Adrenal gland (tissue), 12 donors: ENCODE measurements around the gene GLIS1. TPM values are rescaled to one million over a fixed set of nuclear protein-coding genes. Genes with fewer than 3 reads are reported as not detected.

Experiments used
- DNase-seq, 7 donors: peaks; one replicate each; pipeline ENCODE4 v3.0.0-alpha.2; 2019 to 2020
- H3K27ac ChIP-seq, 5 donors: fragments of 200-600 bp; sonication (generic) in 4 of 5; 1 replicate in 3 of 5; 2 replicates in 2 of 5; pipeline versions ENCODE4 v1.5.1 to v1.8.0; 2016 to 2020; ENCODE audit warnings: mild to moderate bottlenecking in 1 of 5
- H3K27me3 ChIP-seq: fragments of 200-600 bp; 2 replicates; pipeline ENCODE4 v1.8.0; 2021
- H3K36me3 ChIP-seq, 2 donors: fragments of 200-600 bp; replicated peaks in 1 of 2; 1 replicate in 1 of 2; 2 replicates in 1 of 2; pipeline versions ENCODE4 v1.5.1 to v1.8.0; 2018 to 2022
- H3K4me1 ChIP-seq, 2 donors: fragments of 200-600 bp; replicated peaks in 1 of 2; 1 replicate in 1 of 2; 2 replicates in 1 of 2; pipeline versions ENCODE4 v1.5.1 to v1.8.0; 2018 to 2021
- H3K4me3 ChIP-seq, 4 donors: fragments of 200-600 bp; sonication (generic) in 3 of 4; one replicate each; pipeline ENCODE4 v1.5.1; 2016 to 2018
- H3K9me3 ChIP-seq, 3 donors: fragments of 200-600 bp; sonication (generic) in 1 of 3; replicated peaks in 1 of 3; 1 replicate in 2 of 3; 2 replicates in 1 of 3; pipeline versions ENCODE4 v1.5.1 to v1.8.0; 2016 to 2021
- POLR2A ChIP-seq, 2 donors: fragments of 450-650 bp; IDR thresholded peaks; one replicate each; pipeline ENCODE4 v1.6.1; 2017; ENCODE audit warnings: antibody characterized with exemption in 2 of 2, mild to moderate bottlenecking in 2 of 2, moderate library complexity in 1 of 2
- WGBS, 4 donors: extraction: QIAGEN DNeasy Blood & Tissue Kit in 2 of 4; methylation state at CpG; one replicate each; pipeline versions ENCODE4 v1.1.5 to v1.1.7; 2013 to 2017; 5-methylcytosine and 5-hydroxymethylcytosine counted together
- intact Hi-C, 2 donors: fragments of 100-400 bp; cut with DNase I; formaldehyde crosslinking; loops; one replicate each; pipeline versions ENCODE4 v1.14.1 to v1.15.0; 2022 to 2023
- polyA plus RNA-seq, 3 donors: library from polyadenylated mRNA; stranded (reverse); fragments of 200-250 nt in 2 of 3; fragments of 350-450 nt in 1 of 3; fragmentation: Illumina TruSeq in 1 of 3; extraction: RNeasy Lipid Tissue Mini Kit (QIAGEN cat#74804) in 1 of 3; gene quantifications; one replicate each; pipeline ENCODE4 v1.2.3, GENCODE V29; 2013 to 2014
- total RNA-seq, 9 donors: library from RNA; depleted of rRNA in 4 of 9; stranded (reverse); fragments of >200 nt in 4 of 9; fragments of 120-200 nt in 1 of 9; fragmentation: NEBNext Ultra II Directional in 1 of 9; extraction: Animal tissue kit (Norgen Biotek cat#: 25700) in 1 of 9; gene quantifications; one replicate each; pipeline versions ENCODE4 v1.1.0 to v1.2.4, GENCODE V29; 2013 to 2023
- TF ChIP-seq, protein P1 (sequence below), 6 experiments: fragments of 450-650 bp in 4 of 6; fragments of 200-600 bp in 2 of 6; sonication (generic) in 1 of 6; IDR thresholded peaks; 1 replicate in 5 of 6; 2 replicates in 1 of 6; pipeline versions ENCODE4 v1.5.1 to v1.8.0; 2016 to 2021; ENCODE audit warnings: antibody characterized with exemption in 6 of 6, mild to moderate bottlenecking in 2 of 6, moderate library complexity in 1 of 6
- donor health status: healthy with polysubstance abuse.
- donor health status: Bipolar disorder and iron deficiency.
- donor health status: DM: yes; HTN: yes; CAD: no.
- donor health status: DM: no; HTN: no; CAD: no.
- donor health status: DM: no; HTN: no; CAD: no.
- donor health status: DM: yes; HTN: yes; CAD: no.

The GLIS1 gene
- total and polyA plus RNA-seq, 12 donors, result 0.08 to 0.37 (median 0.14) TPM; not detected in 6

DNA sequence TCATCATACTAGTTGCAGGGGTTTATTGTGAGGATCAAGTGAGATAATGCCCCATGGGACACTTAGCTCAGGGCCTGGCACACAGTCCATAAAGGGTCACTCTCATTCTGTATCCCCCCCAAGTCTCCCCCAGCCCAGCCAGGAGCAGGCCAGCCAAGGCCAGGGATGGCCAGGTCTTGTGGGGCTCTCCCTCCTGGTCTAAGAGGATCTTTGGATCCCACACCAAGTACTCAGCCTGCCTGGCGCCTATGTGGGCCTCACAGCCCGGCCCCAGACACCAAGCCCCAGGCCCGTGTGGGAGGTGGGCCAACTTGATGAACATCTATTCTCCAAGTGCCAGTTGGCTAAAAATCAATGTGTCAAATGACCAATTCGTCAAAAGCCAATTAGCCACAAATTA, 117.8 kb downstream of the GLIS1 start:
- DNase-seq, result peak in 3 of 7 donors; percentile 3 to 9 (median 7)
- Histone ChIP-seq H3K27ac (no peak overlapping the region), H3K4me1 (peaks cover 0 to 7% of the 10 kb centered on the region in 2 donors), H3K4me3 (no peak overlapping the region), H3K9me3 (no peaks in the 10 kb centered on the region), H3K27me3 (no peaks in the 10 kb centered on the region), H3K36me3 (no peaks in the 10 kb centered on the region)
- intact Hi-C loops, result no loop called here
- TF ChIP-seq POLR2A (IDR thresholded peaks at IDR 0.05), result no peak
- TF ChIP-seq, protein P1, sequence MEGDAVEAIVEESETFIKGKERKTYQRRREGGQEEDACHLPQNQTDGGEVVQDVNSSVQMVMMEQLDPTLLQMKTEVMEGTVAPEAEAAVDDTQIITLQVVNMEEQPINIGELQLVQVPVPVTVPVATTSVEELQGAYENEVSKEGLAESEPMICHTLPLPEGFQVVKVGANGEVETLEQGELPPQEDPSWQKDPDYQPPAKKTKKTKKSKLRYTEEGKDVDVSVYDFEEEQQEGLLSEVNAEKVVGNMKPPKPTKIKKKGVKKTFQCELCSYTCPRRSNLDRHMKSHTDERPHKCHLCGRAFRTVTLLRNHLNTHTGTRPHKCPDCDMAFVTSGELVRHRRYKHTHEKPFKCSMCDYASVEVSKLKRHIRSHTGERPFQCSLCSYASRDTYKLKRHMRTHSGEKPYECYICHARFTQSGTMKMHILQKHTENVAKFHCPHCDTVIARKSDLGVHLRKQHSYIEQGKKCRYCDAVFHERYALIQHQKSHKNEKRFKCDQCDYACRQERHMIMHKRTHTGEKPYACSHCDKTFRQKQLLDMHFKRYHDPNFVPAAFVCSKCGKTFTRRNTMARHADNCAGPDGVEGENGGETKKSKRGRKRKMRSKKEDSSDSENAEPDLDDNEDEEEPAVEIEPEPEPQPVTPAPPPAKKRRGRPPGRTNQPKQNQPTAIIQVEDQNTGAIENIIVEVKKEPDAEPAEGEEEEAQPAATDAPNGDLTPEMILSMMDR (IDR thresholded peaks at IDR 0.05), result no peak
- whole genome bisulfite sequencing, 4 donors, result 80 to 86% (median 85%) methylated on average over 4 of the region's 4 CpGs

DNA sequence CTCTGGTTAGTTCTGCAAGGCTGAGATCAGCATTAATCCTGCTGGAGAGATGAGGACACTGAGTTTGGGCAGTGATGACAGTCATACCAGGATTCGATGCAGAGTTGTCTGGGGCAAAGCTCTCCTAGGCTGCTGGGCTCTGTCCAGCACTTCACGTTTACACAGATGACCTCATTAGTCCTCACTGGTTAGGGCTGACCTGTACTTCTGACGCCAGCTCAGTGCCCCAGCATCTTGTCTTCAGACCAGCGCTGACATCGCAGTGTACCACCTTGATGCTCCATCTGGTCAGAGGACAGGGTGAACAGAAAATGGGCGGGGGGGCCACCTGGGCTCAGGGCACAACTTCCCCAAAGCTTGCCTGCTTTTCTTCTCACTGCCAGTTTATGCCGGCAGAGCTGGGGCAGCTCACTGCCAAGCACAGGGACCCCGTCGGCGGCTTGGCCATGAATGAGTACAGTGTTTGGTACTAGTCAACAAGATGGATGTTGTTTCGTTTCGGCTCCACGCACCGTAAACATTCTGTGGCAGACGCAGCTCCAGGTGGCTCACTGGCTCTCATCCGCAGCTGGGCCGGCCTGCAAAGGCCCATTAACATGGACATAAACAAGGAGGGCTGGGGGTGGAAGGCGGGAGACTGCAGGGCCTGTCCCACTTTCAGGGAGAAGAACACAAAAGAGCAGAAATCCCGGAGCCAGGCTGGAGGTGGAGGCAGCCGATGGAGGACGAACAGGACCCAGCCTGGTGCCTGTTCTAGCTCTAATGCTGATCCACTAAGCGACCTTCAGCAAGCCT, 118.7 kb downstream of the GLIS1 start:
- peaks cover 0 to 4% of the 10 kb centered on the region in 2 donors for H3K4me1 ChIP-seq

DNA sequence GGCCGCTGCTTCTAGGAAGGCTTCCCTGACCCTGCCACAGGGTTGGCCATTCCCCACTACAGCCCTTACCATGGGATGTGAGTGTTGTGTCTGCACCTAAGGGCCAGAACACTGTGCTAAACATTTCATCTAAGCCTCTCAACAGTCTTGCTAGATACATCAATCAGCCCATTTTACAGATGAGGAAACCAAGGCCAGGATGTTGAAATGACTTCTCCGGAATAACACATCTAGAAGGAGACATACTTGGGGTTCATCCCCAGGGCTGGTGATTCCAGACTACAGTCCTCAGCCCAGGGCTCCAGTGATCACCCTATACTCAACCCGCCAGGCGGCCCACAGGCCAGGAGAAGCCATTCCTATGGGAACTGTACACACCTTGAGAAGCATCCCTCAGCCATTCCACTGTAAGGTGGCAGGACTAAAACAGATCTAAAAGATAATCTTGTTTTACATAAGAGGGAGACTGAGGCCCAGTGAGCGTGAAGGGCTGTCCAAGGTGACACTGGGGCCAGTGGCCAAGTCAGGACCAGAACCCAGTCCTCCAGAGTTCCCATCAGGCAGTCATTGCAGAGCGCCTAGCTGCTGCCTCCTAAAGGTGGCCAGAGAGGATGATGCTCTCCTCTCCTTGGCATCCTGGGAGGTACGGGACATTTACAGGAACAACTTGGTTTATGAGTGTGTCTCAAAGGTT, 119.5 kb downstream of the GLIS1 start:
- H3K9me3 ChIP-seq, result no peaks in the 10 kb centered on the region
- 91 to 100% (median 95%) methylated on average over 6 to 7 of the region's 7 CpGs for WGBS, 4 donors
- no peak for TF ChIP-seq POLR2A (IDR thresholded peaks at IDR 0.05)
- TF ChIP-seq, protein P1 (IDR thresholded peaks at IDR 0.05), result no peak
- no peak overlapping the region for H3K4me3 ChIP-seq
- H3K27me3 ChIP-seq, result no peaks in the 10 kb centered on the region
- H3K4me1 ChIP-seq, result no peaks in the 10 kb centered on the region
- H3K36me3 ChIP-seq, result no peaks in the 10 kb centered on the region
- intact Hi-C loops, result no loop called here
- no peak overlapping the region for H3K27ac ChIP-seq
- peak in 3 of 7 donors; percentile 1 to 6 (median 3) for DNase-seq

More for the DNA sequence above, 118.7 kb downstream of the GLIS1 start:
- TF ChIP-seq POLR2A (IDR thresholded peaks at IDR 0.05), result no peak
- TF ChIP-seq, protein P1 (IDR thresholded peaks at IDR 0.05), result no peak
- WGBS, 4 donors, result 68 to 74% (median 71%) methylated on average over 10 to 22 of the region's 22 CpGs
- H3K9me3 ChIP-seq, result no peaks in the 10 kb centered on the region
- DNase-seq, result peak in 2 of 7 donors; percentile 3 to 5
- no peak overlapping the region for H3K27ac ChIP-seq
- intact Hi-C loops, result no loop called here
- no peak overlapping the region for H3K4me3 ChIP-seq
- no peaks in the 10 kb centered on the region for H3K36me3 ChIP-seq
- H3K27me3 ChIP-seq, result no peaks in the 10 kb centered on the region
